Stimulated activated CD8-positive, alpha-beta memory T cell treated with anti-CD3 and anti-CD28 coated beads, Interleukin-4, amount 100 ng/mL, for 48 hours (primary cell): ENCODE measurements around the gene MEIS2.

ENCODE experiments used
- DNase-seq: peaks from one replicate; pipeline ENCODE4 v3.0.0-alpha.2; 2020

The MEIS2 gene

DNA sequence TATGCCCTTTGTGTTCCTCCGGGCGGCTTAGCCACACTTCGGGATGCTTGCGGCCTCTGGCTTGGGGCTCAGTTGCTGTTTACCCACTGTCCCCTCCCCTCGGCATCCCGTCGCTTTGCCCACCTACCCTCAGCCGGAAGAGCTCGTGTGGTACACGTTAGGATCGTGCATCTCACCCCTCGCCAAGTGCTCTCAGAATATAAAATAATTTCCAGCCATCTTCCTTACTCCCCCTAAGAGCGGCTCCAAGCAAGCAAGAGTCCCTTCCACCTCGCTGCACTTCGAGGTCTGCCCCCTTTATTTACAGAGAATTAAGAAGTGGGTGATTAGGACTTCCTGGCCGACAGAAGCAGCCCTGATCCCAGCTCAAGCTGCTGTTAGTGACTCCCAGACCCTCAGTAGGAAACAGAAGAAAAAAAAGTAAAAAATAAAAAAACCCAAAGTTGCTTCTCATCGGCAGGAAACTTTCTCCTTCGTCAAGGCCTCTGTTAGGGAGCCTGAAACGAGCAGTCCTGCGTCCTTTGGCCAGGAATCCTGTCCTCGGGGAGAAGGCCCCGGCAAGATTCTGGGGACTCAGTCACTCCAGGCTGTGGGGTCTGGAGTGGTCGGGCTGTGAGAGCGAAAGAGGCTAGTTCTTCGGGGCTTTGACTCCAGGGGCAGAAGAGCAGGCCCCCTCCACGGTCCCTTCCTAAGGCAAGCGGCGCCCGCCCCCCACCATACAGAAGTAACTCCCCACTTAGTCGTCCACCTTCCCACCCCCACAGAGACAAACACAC is 3.0 kb downstream of the MEIS2 start:
- DNase-seq, result no peak

DNA sequence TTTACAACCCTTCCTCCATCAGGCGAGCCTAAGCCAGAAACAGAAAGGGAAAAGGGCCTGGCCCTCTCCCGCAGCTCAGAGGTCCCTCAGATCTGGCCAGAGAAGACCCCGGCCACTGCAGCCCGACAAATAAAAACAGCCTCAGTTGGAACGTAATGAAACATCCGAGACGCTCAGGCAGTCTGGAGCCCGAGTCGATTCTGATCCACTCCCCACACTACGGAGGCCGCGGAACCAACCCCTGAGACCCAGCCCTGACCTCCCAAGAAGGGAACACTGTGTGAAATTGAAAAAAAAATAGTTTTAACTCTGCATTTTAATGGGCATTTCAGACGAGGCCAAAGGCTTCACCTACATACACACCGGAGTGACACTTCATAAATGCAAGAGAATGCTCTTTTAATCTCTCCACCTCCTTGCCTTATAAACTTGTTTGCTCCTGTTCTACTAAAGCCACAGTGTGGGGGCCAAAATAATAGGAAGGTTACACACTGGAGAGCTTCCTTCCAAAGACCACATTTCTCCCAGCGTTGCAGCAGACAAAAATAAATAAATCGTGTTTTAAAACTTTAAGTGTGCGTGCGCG is 3.7 kb downstream of the MEIS2 start:
- DNase-seq, result no peak

DNA sequence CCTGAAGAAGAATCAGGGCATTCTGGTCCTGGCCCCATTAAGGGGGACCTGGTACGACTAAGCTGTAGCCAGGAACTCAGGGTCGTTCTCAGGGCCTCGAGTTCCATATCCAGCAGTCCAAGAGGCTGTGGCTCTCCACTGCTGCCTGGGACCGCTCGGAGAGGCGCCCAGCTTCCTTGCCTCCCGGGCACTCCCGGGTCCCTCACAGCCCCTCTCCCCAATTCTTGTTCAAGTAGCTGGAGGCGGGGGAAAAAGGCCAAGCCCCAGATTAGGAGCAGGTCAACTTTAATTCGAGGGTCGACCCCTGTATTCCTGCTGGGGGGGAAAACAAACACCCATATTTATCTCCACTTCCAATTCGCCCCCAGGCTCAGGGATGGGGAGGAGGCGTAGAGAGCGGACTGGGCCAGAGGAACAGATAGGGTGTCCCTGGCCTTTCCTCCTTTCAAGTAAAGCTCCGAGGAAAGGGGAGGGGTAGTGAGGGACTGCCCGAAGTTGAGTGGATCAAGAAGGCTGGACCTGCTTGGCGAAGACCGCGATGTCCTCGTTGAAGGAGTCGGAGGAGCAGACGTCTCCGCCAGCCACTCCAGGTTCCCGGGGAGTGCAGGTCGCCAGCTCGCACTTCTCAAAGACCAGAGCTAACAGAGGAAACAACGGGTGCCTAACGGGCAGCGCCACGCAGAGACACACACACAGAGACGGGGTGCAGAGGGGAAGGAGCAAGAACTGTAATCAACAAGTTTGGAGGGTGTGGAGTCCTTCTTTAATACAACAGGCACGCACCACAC is 4.4 kb downstream of the MEIS2 start:
- DNase-seq, result no peak

DNA sequence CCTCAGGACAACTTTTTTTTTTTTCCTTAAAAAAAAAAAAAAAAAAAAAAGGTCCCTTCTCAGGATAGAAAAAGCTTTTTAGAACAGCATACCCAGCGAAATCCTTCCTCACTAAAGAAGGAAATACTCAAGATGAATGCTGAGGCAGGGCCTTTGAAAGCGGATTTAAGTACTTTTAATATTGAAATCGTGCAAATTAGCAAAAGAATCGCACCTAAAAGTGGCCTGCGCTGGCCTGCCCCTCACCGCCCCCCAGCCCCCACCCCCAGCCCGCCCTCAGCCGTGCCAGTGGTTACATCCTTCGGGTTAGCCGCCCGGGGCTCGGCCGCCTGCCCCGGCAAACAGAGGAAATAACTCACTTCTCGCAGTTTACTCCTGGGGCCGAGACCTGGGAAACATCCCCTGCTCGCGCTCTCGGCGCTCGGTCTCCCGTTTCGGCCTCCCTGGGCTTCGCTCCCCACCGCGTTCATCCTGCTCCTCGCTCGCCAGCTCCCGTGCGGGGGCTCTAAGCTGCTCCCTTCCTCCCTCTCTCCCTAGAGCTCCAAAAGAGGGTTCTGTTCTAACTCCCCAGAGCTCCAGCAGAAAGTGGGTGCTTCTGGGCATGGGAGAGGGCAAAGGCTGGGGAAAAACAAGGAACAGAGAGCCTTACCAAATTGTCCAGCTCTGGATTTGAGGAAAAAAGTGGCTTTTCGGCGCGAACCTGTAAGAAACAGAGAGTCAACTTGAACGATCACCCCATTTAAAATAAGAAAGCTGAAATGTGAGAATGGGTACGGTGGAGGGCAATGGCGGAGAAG is 5.2 kb downstream of the MEIS2 start:
- DNase-seq, result no peak

DNA sequence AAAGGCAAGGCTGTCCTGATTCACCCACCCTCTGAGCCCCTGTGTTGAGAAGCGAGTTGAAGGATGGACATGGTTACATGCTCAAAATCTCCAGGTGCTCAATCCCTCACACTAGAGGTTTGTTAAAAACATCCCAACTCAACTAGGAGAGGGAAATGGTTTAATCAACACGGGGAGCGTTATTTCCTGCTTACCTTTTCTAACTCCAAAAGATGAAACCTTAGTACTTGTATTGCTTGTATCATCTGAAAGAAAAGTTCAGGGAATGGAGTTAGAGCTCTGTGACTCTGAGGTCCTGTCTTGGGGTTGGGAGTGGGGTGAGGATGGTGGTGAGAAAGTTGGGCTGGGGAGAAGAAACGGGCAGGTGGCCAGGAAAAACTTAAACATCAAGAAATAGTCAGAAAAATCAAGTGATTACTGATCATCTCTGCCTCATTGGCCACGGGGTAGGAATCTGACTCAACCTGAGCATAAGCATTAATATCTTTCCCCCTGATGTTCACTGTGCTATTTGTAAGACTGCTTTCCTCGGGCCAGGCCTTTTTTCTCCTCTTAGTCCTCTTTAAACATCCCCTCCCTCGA is 5.9 kb downstream of the MEIS2 start:
- no peak for DNase-seq

DNA sequence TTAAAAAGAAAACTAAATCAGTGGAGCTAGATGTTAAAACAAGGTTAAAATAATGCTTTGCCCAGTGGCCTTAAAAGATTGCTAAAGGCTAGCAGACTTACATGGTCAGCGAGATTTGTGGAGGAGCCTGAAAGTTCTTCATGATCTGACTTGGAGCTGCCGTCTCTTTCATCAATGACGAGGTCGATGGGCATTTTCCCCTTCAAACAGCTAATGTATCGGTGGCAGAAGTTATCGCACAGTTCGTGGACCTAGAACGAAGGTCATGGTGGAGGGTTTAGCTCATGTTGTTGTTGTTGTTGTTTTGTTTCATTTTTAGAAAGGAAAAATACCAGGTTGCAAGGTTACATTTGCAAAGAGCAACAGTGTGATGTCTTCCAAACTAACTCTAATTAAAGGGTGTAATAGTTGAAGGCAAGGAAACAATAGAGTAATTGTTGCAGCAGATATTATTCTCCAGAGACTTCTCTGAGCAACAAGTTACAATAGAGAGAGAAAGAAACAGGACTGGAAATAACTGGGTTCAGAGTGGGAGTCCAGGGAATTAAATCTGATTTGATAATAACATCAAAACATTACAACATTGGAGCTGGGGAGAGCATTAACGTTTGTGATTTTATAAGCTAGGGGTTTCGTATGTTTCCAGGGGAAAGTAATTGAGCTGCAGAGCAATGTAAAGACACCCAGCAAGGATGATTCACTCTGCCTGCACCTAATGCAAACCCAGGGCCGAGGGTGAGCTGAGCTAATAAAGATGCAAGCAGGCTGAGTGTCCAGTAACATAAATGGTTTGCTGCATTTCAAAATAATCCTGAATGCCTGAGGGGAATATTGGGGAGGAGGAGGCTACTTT is 6.6 kb downstream of the MEIS2 start:
- DNase-seq, result no peak

DNA sequence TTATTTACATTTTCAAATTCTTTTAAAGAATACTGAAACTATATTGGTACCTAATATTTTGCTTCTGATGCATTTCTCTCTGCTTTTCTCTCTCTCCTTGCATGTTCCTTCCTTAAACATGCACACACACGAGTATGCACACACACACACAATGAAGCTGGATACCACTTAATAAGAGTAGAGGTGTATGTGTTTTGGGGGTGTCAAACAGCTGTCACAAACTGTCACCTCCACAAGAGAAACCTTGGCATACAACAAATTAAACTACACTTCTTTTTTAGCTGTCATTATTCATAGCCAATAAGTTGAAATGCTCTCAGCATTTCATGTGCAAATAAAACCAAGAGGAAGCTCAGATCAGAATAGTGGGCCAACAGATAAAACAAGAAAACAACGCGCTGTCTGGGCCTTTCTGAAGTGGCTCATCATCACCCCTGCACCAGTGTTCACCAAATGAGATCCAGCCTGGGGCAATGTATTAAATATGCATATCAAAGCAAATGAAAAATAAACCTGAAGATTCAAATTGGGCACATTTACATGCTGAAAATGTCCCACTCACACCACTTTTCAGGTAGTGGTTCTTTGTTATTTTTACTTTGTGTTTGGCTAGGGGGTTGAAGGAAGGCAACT is 9.7 kb downstream of the MEIS2 start:
- no peak for DNase-seq

DNA sequence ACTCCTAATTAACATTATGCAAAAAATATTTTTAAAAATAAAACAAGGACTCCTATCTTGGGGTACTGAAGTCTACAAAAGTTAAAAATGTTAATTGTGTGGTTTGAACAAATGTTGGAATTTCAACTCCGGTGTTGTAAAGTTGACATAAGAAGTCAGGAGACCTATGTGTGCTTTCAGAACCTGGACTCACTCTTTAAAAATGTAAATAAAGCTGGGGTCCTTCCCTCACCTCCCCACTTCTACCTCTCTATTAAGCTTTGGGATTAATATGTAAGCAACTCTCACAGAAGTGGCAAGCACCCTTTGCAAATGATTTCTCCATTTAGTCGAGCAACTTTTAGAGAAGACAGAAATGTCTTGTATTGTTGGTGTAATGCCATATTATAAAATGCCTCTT is 11.9 kb downstream of the MEIS2 start:
- no peak for DNase-seq

DNA sequence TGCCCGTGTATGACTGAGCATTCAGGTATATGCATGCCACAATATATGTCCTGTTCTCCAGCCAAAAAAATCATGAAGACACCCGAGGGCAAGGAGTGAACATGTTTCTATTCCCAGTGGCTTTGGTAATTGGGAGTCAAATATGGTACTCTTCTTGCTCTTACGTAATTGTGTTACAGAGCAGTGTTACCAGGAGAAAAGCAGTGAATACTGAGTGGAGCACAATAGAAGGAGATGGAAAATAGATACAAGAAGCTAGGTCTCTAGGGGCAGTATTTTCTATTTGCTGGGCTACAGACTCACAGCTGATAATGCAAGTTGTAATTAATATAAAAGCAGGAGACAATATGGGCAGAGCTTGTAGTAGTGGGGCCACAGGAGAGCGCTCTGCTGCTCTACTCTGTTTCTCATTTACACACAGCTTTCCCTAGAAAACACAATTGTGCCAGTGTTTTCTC is 13.2 kb downstream of the MEIS2 start:
- no peak for DNase-seq

DNA sequence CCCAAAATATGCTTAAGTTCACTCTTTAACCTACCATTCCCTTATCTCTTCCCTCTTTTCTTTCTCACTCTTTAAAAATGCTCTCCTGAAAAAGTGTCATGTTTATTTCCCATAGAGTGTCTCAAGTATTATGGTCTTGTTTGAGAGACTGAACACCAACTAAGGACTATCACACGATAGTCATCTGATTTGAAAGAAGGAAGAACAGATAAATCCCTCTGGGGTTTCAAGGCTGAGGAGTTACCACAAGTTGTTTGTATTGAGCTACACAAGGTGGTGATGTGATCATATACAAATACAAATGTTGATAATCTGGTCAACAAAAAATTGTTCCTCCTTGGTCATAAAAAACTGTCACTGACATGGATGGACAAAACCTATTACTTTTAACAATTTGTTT is 13.8 kb downstream of the MEIS2 start:
- DNase-seq, result no peak

DNA sequence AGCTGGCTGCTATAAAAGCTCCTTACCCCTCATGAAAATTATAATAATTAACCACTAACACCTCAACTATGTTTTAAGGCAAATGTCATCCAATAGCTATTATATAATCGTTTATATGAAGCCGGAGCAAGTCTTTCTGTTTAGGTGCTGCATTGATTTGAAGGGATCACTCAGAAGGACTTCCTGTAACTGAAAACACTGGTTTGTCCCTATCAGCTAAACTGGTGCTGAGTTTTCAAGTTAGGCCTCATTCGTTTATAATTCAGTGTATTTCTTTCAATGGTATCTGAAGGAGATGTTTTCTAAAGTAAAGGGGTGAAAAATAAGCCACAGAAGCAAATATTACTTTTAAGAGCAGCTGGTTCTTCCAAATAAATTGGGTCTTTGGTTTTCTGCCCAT is 14.2 kb downstream of the MEIS2 start:
- no peak for DNase-seq

DNA sequence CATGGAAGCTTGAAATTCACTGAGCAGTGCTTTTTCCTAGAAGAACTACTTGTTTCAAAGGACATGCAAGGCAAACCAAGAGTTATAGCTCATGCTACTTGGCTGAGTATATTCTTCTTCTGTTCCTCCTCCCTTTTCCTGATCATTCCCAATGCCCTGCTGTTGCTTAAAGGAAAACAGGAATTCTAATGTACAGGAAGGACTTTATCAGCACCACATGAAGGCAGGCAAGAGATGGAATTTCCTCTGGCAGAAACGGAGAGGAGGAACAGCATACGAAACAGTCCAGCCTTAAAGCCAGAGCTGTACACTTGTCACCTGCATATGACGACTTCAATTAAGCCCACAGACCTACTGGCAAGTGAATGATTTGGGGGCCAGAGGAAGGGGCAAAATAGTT is 15.7 kb downstream of the MEIS2 start:
- no peak for DNase-seq

DNA sequence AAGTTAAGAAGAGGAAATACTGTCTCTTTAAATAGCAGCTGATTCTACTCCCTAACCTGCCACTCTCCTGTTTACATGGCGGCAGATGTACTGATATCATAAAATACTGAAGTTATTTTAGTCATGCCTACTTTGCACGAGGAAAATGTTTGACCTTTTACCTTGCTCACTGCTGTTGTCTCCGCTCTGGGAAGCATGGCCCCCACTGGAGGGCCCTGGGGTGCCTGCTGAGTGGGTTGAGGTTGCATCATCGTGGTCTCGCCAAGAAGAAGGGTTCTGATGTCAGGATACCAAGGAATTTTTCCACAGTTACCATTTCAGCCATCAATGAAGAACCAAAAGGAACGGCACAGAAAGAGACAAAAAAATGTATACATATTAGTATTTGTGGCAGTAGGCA is 16.7 kb downstream of the MEIS2 start:
- no peak for DNase-seq

DNA sequence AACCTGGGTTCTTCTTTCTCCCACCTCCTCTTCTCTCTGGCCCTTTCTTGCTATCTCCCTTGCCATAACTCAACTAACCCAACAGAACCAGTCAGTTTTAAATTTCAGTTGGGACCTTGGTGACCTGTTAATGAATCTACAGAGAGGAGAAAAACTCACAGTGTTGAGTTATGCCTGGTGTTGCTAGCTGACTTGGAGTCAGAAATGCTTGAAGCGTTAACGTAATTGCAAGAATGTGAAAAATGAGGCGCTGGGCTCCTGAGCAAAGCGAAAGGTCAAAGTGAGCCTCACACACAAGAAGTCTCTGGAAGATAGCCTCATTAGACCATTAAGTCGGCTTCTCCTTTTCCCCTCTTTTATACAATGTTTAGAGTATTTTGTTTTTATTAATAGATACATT is 18.4 kb downstream of the MEIS2 start:
- no peak for DNase-seq

DNA sequence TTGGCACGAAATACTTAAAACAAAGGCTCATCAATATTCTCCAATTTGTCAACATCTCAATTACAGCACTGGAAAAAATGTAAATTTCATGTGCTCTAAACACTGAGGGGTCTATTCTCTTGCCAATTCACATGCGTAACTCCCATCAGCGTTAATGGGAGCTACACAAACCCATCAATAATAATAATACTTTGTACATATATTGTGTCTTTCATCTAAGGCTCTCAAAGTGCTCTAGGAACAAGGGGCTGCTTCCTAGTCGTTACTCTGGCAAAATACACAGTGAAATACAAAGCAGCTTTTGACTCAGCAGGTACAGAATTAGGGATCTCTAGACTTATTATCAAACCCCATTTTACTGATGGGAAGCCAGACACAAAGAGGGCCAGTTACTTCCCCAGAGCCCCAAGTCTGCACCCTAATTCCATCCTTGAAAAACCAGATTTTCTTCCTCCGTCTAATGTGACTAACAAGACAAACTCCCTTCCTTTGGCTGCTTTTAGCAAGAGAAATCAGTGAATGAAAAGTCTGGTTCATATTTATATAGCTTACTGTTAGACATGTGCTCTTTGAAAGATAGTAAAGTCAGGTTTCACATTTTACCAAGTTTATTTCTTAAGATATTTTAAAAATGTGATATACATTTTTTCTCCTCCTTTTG is 20.0 kb downstream of the MEIS2 start:
- no peak for DNase-seq

DNA sequence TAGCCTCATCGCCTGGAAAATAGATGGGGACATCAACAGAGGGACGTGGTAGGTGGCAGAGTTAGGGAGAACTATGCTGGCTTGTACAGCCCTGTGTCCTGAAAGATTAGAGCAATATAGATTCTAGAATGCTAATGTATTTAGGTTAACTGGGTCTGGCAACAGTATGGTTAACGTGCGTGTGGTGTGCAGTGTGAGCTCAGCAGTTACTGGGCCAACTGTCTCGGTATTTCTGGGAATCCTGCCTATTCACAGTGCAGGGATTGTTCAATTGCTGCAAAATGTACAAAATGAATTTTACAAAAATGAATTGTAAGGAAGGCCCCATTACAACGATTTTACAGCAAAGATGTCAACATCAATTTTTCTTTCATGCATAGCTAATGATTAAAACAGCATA is 20.6 kb downstream of the MEIS2 start:
- DNase-seq, result no peak

DNA sequence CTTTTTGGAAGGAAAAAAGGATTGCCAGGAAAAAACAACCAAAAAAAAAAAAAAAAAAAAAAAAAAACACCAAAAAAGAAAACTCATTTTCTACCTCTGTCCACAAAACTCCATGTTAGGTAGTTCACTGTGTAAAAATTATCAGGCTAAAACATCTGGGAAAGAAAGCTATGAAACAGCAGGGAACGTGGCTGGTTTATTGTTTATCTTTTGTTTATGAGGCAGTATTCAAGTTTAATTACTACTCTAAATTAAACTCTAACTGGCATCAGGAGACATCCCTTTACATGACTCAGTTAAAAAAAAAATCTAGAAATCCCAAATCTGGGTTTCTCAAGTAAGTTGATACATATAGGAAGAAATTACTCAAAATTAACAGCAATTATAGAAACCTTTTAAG is 21.8 kb downstream of the MEIS2 start:
- DNase-seq, result no peak

DNA sequence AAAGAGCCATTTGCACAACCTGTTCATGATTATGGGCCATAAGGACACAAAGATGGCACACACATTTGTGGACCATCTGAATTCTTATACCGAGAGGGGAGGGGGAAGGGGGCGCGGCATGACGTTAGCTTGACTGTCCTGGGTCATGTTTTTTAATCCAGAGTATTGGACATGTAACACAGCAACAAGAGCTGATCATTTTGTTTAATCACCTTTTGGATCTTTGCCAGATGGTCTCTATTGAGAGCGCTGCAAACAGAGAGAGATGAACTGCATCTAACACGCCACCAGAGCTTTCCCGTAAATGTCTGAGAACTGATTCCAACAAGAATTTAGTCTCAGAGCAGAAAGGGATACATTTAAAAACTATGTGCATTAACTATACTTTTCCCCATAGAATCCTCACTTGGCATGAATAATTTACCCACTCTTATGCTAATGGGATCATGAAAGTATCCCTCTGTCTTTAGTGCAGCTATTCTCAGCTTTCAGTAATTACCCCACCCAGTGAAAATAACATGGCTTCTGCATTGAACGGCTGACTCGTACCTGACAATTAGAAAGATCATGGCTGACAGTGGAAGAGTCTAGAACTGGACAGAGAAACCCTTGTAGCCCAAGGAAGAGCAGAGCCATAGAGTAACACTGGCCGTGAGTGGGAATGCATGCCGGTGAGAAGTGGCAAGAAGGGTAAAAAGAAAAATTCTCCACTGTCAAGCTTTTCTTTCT is 22.6 kb downstream of the MEIS2 start:
- DNase-seq, result no peak

DNA sequence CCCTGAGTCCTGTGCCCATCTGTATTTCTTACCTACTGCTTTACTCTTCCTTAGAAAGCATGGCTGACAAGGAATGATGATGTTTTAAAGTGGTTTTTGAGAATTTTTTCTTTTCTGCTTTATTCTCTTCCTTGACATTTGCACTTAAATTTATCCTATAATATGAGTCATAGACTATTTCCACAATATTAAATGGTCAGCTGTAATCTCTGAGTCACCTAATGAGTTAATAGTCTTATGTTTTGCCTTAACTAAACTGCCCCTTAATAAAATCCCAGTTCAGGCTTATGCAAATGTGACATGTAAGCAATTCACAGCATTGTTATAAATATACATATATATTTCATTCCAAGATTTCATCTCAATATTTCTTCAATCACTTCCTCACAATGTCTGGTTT is 23.8 kb downstream of the MEIS2 start:
- DNase-seq, result no peak

DNA sequence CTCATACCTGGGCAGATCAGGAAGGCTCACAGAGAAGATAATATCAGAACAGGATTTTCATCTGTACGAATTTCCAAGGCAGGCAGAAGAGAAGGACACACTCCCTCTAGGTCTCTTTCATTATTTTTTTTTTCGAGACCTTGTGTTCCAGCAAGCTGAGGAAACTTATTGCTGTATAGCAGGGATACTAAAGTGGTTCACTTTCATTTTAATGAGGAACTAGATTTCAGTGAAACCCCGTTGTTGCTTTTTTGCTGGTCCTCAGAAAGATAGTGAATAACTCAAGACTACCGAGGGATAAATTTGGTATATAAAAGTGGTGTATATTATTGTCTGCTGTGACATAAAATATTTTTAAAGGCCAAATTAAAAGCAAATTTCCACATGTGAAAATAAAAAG is 24.6 kb downstream of the MEIS2 start:
- no peak for DNase-seq
